RWPE1 (cell line): Measurements from ENCODE around the gene DGCR6L.
"Not testable (repeated sequence)": the region's sequence is repeated elsewhere in the genome, so short reads cannot be mapped to it uniquely, and the experiment has no call there.

Experiments used
- CTCF ChIA-PET: fragments of 350-600 bp; sonication (Branson Sonifier 250); formaldehyde crosslinking; extraction: SDS; loops from one replicate; lab custom pipeline; 2021; lab: Yijun Ruan, JAX
- POLR2A ChIA-PET: fragments of 400-600 bp; formaldehyde crosslinking; extraction: SDS; loops from one replicate; lab custom pipeline; 2020; ENCODE audit warnings: antibody characterized with exemption; ENCODE audit not compliant: low non-redundant PET; lab: Yijun Ruan, JAX
- DNase-seq: peaks from one replicate; pipeline ENCODE4 v3.0.0; 2012; ENCODE audit warnings: low spot score
- H3K27ac ChIP-seq: fragments of 450-650 bp; 2 replicates; pipeline ENCODE4 v1.5.1; 2017
- TF ChIP-seq, protein P1 (sequence below): fragments of 450-650 bp; conservative IDR thresholded peaks from 2 replicates; pipeline ENCODE4 v1.5.1; 2017; ENCODE audit warnings: low read depth, mild to moderate bottlenecking

Gene DGCR6L

DNA sequence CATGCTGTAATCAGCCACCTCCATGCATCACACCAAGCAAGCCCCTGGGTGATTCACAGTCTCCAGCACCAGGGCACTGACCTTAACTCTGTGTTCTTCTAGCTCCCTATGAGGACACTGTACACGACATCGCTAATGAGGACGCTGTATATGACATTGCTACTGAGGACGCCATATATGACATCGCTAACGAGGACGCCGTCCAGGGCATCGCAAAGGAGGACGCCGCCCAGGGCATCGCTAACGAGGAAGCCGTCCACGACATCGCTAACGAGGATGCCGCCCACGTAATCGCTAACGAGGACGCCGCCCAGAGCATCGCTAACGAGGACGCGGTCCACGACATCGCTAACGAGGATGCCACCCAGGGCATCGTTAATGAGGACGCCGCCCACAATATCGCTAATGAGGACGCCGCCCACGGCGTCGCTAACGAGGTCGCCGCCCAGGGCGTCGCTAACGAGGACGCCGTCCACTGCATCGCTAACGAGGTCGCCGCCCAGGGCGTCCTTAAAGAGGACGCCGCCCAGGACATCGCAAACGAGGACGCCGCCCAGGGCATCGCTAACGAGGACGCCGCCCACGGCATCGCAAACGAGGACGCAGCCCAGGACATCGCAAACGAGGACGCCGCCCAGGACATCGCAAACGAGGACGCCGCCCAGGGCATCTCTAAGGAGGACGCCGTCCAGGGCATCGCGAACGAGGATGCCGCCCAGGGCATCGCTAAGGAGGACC is 34.5 kb upstream of the DGCR6L start:
- POLR2A ChIA-PET, result no interaction called here
- TF ChIP-seq, protein P1, sequence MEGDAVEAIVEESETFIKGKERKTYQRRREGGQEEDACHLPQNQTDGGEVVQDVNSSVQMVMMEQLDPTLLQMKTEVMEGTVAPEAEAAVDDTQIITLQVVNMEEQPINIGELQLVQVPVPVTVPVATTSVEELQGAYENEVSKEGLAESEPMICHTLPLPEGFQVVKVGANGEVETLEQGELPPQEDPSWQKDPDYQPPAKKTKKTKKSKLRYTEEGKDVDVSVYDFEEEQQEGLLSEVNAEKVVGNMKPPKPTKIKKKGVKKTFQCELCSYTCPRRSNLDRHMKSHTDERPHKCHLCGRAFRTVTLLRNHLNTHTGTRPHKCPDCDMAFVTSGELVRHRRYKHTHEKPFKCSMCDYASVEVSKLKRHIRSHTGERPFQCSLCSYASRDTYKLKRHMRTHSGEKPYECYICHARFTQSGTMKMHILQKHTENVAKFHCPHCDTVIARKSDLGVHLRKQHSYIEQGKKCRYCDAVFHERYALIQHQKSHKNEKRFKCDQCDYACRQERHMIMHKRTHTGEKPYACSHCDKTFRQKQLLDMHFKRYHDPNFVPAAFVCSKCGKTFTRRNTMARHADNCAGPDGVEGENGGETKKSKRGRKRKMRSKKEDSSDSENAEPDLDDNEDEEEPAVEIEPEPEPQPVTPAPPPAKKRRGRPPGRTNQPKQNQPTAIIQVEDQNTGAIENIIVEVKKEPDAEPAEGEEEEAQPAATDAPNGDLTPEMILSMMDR, result no peak
- H3K27ac ChIP-seq, result no peak overlapping the region
- CTCF ChIA-PET, result no interaction called here
- DNase-seq, result no peak

DNA sequence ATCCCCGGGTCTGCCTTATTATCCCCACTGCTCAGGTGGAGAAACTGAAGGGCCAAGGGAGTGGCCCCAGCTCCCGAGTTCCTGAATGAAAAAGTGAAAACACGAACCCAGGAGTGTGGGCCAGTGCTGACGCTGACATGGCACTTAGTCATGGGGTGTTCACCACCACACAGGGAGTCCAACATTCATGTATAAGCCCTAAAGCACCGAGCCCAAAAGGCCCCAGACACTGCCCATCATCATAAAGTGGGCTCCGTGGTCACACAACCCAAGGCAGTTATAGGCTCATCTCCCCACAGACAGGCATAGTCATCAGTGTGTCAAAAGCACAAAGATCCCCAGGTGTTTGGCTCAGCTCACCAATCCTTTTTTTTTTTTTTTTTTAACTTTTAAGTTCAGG is 32.7 kb upstream of the DGCR6L start:
- POLR2A ChIA-PET, CTCF ChIA-PET, DNase-seq, H3K27ac ChIP-seq: not testable (repeated sequence)

DNA sequence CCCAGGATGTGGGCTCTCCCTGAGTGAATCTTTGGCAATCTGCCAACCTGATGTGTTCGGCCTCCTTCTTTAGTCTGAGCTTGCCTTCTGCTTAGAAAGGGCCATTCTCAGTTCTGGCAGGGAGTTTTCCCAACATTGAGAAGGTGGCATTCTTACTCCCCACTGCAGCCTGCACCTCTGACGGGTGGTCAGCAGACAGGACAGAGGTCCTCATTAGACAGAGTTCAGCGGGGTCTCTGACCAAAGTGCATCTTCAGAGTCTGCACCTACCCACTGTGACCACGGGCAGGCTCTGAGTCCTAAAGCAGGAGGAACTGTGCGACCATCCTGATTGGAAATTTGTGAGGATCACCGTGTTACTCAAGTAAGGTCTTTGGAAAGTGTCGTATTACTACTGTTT is 26.7 kb upstream of the DGCR6L start:
- H3K27ac ChIP-seq, DNase-seq, CTCF ChIA-PET, POLR2A ChIA-PET: not testable (repeated sequence)

DNA sequence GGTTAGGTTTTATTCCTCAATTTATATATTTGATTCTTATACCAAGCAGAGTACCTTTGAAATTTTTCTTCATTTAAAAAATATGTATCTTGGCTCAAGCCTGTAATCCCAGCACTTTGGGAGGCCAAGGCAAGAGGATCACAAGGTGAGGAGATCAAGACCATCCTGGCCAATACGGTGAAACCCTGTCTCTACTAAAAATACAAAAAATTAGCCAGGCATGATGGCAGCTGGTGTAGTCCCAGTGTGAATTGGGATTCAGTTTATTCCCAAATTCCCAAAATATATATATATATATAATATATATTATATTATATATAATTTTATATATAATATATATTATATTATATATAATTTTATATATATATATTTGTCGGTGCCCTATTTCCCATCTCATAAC is 18.4 kb upstream of the DGCR6L start:
- DNase-seq, CTCF ChIA-PET, POLR2A ChIA-PET, H3K27ac ChIP-seq: not testable (repeated sequence)

DNA sequence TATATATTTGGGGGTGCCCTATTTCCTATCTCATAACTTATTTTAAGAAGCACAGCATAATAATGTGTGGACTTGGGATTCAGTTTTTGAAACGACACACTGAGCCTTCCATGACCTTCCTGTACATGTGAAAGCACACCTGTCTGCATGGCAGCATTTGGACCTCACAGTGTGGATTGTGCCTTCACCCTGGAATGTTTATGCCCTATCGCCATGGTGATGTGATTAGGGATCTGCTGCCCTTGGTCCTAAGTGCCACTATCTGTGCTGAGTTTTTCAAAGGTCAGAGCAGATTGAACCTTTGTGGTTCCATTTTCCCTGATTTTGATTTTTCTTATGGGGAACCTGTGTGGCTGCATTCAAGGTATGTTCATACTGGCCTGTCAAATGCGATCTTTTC is 17.9 kb upstream of the DGCR6L start:
- DNase-seq, POLR2A ChIA-PET, CTCF ChIA-PET, H3K27ac ChIP-seq: not testable (repeated sequence)

DNA sequence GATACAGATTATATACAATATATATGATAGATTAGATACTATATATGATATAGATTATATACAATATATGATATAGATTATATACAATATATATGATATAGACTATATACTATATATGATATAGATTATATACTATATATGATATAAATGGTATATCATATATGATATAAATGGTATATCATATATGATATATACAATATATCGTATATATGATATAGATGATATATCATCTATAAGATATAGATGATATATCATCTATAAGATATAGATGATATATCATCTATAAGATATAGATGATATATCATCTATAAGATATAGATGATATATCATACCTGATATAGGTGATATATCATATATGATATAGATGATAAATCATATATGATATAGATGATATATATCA is 16.7 kb upstream of the DGCR6L start:
- DNase-seq, H3K27ac ChIP-seq, CTCF ChIA-PET, POLR2A ChIA-PET: not testable (repeated sequence)

DNA sequence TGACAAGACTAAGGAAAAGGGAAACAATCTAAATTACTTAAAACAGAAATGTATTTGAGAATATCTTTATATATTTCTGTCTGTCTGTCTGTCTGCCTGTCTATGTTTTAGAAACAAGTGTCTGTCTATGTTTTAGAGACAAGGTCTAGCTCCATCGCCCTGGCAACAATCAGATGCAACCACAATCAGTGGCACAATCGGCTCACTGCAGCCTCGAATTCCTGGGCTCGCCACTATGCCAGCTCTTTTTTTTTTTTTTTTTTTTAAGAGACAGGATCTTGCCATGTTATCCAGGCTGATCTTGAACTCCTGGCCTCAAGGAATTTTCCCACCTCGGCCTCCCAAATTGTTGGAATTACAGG is 8.7 kb upstream of the DGCR6L start:
- DNase-seq, CTCF ChIA-PET, H3K27ac ChIP-seq: not testable (repeated sequence)
- POLR2A ChIA-PET, result interaction anchor here (0.6 kb wide), 1 partner anchor 65 kb away, joined by 3 read pairs; no protein-coding TSS in a partner anchor

DNA sequence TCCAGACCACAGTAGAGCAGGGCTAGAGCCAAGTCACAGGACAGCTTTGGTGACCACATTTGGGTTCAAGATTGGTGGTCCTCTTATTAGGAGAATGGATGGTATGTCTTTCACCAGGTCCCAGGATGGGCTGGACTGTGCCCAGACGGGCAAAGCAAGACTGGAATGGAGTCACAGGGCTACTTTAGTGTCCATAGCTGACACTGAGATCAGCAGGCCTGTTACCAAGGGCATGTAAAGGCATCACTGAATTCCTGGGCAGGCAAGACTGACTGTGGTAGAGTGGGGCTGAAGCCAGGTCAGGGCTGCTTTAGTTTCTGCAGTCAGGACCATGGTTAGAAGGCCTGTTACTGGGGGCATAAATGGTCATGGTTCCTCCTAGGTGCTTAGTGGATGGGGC is 6.1 kb upstream of the DGCR6L start:
- CTCF ChIA-PET, POLR2A ChIA-PET, H3K27ac ChIP-seq, DNase-seq: not testable (repeated sequence)

DNA sequence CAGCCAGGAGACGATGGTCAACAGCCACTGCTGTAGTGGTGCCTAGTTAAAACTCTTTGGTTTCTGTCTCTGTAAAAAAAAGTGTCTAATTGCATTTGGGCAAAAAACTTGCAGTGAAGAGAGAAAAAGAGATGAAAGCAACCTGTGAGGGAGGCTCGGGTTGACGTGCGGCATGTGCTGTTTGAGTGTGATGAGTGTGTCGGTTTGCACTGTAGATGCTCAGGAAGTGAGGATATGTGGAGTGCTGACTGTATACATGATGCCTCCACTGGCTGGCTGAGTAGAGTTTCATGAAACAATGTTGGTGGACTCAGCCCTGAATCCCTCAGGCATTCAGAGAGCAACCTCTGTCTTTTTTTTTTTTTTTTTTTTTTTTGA is 4.3 kb upstream of the DGCR6L start:
- ChIA-PET POLR2A (no interaction called here), CTCF (interaction anchor here (0.5 kb wide), 1 partner anchor 9 kb away, joined by 4 read pairs; no protein-coding TSS in a partner anchor)
- peak overlapping the region; percentile 6; the same call in 1 of the 2 replicates for H3K27ac ChIP-seq
- no peak for DNase-seq
- TF ChIP-seq, protein P1, result no peak

DNA sequence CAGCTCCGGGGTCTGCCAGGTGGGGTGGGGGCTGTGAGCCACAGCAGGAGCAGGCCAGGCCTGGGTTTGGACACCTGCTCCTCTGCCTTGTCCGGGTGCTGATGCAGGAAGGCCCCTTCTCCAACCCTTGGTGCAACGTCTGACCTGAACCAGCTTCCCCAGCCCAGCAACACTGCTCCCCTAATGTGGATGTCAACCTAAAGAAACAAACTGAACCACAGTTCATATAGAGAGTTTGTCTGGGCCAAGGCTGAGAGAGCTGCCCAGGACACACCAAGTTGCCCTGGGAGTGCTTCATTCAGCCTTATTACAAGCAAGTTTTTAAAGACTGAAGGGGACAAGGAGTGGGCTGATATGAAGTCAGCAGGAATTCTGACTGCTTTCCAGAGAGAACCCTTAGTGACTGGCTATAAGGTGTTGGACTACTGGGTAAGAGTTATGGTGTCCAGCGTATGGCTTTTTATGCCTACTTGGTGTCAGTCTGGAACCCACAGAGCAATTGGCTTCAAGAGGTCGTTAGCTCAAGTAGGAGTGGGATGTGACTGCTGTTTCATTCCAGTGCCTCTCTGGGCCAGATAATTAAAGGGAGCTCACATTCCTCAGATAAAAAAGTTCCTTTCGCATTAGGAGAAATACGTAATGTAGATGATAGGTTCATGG is 1.8 kb upstream of the DGCR6L start:
- CTCF ChIA-PET, result interaction anchor here (0.6 kb wide), 1 partner anchor 384 kb away, joined by 3 read pairs; no protein-coding TSS in a partner anchor
- DNase-seq, H3K27ac ChIP-seq, POLR2A ChIA-PET: not testable (repeated sequence)

DNA sequence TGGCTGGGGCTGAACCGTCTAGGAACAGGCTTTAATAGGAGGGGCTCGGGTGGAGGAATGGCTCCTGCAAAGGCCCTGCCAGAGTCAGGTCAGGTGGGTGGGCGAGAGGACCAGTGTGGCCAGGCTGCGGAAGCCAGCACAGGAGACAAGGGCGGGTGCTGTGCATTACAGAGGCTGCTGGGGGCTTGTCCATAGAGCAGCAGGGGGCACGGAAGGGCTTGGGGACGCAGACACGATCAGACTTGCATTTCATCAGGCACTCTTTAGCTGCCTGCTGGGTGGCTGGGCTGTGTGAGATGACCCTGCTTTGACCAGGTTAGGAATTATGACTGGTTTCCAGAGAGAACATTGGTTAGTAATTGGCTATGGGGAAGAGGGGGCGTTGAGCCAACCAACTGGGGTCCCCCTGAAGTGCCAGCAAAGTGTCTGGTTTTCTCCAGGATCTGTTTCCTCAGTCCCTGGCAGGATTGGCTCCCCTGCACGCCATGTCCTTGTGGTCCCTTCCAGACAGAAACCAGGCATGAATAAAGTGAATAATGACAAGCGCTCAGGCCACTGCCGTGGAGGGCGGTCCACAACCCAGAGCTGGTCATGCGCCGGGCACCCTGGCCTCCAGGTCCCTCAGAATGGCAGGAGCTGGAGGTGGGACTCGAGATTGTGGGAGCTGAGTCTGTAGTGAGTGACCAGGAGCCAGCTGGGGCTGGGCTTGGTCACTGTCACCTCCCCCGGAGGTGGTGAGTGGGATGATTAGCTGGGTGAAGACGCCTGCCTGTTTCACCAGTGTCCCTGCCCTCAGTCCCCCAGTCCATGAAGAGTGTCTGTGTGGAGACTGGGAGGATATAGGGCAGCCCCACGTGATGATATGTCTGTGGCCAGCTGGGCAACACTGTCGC is 1.0 kb upstream of the DGCR6L start:
- ChIA-PET POLR2A (interaction anchor here (0.5 kb wide), 1 partner anchor 29 kb away, joined by 3 read pairs; no protein-coding TSS in a partner anchor), CTCF (interaction anchor here (0.6 kb wide), 1 partner anchor 385 kb away, joined by 3 read pairs; no protein-coding TSS in a partner anchor)
- peak overlapping the region; percentile 77 for H3K27ac ChIP-seq
- DNase-seq, result not testable (repeated sequence)
